HG02798 (cell line): Measurements from ENCODE around the gene MX2.
"Not testable (repeated sequence)": the region's sequence is repeated elsewhere in the genome, so short reads cannot be mapped to it uniquely, and the experiment has no call there.

ENCODE experiments used
- ATAC-seq: cut with Tn5 transposase; IDR thresholded peaks from one replicate; pipeline ENCODE4 v1.9.1; 2021; ENCODE audit warnings: mild to moderate bottlenecking; ENCODE audit not compliant: unreplicated experiment, poor library complexity

MX2 gene

DNA sequence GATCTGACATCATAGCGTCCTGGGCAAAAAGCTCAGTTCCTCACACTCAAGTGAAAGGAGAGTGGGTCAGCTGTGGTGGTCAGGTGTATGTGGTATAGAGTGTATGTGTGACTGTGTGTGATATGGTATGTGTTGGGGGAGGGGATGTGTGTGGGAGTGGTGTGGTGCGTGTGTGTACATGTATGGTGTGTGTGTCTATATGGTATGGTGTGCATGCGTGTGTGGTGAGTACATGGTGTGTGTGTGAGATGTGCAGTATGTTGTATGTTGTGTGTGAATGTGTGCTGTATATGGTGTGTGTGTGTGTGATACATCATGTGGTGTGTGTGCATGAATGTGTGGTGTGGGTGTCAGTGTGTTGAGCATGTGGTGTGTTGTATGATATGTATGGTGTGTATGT lies 24.3 kb upstream of the MX2 start:
- no peak for ATAC-seq

GRCh38 chr21:41338455-41338854 lies 23.4 kb upstream of the MX2 start:
- no peak for ATAC-seq

GRCh38 chr21:41342035-41342434 lies 19.8 kb upstream of the MX2 start:
- ATAC-seq = no peak

DNA sequence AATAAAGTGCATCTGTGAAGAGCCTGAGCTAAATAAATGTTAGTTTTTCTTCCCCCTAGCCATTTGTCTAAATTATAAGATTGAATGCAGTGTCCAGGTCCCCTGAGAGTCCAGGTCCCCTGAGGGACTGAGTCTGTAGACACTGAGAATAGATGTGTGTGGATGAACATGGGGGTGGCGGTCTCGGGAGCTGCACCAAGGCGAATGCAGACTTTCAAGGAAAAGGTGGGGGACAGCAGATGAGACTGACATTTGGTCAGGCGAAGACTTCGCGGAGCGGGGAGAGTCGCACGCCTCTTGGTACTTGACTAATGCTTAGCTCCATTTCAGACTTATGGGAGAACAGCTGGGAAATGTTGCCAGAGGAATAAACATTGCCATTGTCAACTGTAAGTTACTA lies 17.7 kb upstream of the MX2 start:
- ATAC-seq = no peak

- no peak for ATAC-seq
Observed at GRCh38 chr21:41345356-41345755, 16.5 kb upstream of the MX2 start.

DNA sequence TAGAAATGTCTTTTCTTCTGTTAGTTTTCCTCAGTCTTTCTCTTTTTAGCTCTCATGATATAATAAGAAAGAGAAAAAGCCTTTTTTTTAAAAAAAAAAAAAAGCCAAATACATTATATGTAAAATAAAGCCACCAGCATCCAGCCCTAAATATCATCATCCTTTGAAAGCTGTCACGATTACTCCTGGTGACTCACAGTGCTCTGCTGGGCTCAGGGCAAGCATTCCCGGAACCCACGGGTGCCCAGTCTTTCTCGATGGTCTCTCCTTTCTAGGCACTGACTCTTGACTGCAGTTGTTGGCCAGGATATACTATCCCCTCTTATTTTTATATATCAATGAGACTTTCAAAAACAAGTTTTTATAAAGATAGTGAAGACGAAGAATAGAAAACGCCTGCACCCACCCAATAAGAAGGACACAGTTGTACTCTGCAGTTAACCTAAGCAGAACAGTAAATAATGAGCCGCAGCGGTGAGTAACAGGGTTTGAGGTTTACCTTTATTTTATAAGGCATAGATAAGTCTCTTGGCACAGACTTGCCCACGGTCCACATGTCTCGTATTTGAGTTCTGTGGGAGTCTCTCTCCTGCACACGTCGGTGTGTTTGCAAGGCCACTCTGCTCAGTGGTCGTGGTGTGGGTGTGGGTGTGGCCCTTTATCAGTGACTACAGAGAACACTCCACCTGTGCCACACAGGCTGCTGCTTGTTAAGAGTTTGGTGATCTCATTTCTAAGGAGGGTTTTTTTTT lies 15.7 kb upstream of the MX2 start:
- no peak for ATAC-seq

GRCh38 chr21:41346758-41347157 lies 15.1 kb upstream of the MX2 start:
- ATAC-seq = no peak

GRCh38 chr21:41348434-41348833 lies 13.4 kb upstream of the MX2 start:
- no peak for ATAC-seq

DNA sequence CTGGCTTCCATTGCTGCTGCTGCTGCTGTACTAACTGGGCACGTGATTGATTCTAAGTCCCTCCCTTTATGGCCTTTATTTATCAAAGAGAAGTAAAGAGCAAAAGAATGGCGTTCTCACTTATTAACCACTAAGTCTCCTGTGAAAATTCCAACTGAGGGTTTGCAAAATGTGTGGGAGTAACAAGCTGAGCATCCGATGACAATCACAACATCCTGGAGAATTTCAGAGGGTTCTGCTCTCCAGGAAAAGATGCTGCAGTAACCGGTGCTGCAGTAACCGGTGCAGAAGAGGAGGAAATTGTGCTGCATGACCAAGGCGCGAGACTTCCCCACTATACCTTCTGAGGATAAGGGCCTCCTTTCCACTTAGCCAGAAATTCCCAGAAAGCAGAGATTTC lies 12.7 kb upstream of the MX2 start:
- ATAC-seq = no peak

DNA sequence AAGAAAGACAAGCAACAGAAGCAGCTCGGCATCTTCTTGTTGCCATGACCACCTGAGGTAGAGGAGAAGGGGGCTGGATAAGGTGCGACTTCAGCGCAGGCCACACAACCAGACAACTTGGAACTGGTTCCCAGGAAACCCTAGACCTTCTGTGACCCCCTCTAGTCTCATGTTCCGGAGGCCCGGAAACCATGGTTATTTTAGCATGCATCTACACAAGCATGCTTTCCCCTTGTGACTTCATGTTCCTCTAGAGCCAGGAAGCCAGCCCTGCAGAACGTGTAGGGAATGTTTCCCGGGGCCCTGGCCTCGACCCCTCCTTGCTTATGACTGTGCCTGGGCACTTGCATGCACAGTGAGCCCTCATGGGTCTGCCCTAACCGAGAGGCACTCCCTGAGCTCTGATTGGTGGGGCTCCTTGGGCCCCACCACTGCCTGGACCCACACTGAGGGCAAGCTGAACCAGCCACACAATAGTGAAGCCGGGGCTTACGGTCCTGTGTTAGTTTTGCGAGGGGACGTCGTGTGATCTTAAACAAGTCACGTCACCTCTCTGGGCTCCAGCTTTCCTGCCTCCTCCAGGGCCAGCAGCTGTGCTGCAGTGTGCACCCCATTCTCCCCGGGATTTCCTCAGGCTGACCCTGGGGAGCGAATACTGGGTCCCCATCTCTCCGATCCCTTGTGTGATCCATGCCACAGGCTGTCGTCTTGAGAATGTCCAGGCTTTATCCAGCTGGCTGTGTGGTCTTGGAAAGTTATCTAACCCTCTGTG lies 12.0 kb upstream of the MX2 start:
- ATAC-seq = no peak

GRCh38 chr21:41350436-41351155 lies 11.2 kb upstream of the MX2 start:
- ATAC-seq = no peak

GRCh38 chr21:41357546-41357945 lies 4.3 kb upstream of the MX2 start:
- no peak for ATAC-seq

DNA sequence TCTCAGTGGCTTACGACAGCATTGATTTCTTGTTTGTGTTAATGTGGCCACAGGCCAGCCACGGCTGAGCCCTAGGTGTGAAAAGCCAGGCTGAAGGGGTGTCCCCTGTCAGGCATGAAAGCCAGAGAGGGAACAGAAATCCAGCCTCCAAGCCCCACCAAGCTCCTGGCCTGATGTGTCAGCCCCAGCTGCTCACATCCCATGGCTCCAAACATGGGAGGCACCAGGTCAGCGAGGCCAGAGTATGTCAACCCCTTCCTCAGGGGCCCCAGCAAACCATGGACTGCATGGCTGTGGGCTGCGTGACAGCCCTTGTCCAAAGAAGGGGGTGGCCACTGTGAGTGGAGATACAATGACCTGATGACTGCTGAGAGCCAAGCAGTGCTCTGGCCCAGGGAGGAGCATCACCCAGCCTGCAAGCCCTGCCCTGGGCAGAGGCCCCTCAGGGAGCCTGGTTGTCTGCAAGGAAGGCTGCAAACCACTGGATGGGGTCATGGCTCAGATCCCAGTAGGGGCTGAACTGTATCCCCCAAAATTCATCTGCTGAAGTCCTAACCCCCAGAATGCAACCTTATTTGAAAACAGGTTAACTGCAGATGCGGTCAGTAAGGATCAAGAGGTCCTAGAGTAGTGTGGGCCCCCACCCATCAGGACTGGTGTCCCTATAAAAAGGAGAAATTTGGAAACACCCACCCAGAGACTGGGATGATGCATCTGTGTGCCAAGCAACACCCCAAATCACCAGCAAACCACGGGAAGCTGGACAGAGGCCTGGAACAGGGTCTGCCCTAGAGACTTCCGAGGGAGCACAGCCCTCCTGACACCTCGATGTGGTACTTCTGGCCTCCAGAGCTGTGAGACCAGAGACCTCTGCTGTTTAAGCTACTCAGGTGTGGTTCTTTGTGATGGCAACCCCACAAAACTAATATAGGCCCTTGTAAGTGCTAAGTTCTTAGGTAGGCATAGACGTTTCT lies 3.3 kb upstream of the MX2 start:
- no peak for ATAC-seq

GRCh38 chr21:41359286-41359685 lies 2.5 kb upstream of the MX2 start:
- ATAC-seq = no peak

DNA sequence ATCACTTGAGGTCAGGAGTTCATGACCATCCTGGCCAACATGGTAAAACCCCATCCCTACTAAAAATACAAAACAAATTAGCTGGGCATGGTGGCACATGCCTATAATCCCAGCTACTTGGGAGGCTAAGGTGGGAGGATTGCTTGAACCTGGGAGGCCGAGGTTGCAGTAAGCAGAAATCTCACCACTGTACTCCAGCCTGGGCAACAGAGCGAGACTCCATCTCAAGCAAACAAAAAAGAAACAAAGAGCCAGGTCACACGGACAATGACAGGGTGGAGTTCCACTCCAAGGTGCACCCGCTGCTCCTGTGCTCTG lies 2.1 kb upstream of the MX2 start:
- not testable (repeated sequence) for ATAC-seq

DNA sequence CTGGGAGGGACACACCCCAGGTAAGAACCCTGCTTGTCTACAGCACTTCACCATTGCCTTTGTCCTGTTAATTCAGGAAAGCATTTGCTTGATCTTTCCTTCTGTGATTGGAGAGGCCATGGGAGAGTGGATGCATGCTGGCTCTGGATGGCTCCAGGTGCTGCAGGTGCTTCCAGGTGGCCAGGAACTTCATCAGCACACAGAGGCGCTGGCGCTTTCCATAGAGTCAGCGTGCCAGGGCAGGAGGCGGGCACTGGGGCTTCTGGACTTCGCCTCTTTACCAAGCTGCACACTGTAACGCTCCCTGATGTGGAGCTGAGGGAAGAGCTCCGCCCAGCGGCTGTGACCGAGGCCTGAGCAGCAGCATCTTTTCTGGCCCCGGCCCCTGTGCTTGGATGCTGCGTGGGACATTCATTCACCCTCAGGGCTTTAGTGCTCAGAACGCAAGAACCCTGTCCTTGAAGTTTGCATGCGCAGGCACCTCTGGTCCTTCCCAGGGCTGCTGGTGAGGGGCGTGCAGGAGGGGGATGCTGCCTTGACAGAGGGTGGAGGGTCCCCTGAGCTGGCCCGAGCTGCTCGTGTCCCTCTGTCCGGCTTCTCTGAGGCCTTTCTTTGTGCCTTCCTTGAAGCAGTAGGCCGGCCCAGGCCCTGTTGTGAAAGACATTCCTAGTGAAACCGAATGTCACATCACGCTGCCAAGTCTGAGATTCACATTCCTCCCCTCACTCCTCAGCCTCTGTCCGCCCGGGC lies 1.6 kb upstream of the MX2 start:
- ATAC-seq = no peak

GRCh38 chr21:41361053-41361785 lies 608 bp upstream of the MX2 start:
- no peak for ATAC-seq

- ATAC-seq = no peak
Observed at GRCh38 chr21:41362605-41363369, 960 bp downstream of the MX2 start.
